GM13976 (cell line): ENCODE results near the gene ADGRG6.

Experiments used
- DNase-seq: peaks from one replicate; pipeline ENCODE4 v3.0.0; 2012; ENCODE audit warnings: low spot score
- CTCF ChIP-seq: IDR thresholded peaks from 2 replicates; pipeline ENCODE4 v1.5.1; 2012; ENCODE audit warnings: borderline replicate concordance, mild to moderate bottlenecking; ENCODE audit not compliant: insufficient read depth; ENCODE audit errors: extremely low read depth, missing control alignments, control extremely low read depth
- in situ Hi-C: fragments of 300-500 bp; cut with MboI; formaldehyde crosslinking; loops from one replicate; pipeline ENCODE4 v1.12.0; 2022; ENCODE audit warnings: low sequenced_read_pairs, mixed read lengths, inconsistent platforms; ENCODE audit not compliant: unreplicated experiment

The ADGRG6 gene

GRCh38 chr6:142331075-142331551 is 29.3 kb downstream of the ADGRG6 start:
- TF ChIP-seq CTCF = no peak
- in situ Hi-C loops = no loop called here
- no peak for DNase-seq

- in situ Hi-C loops = no loop called here
- no peak for TF ChIP-seq CTCF
- no peak for DNase-seq
Observed at GRCh38 chr6:142331601-142332000, 29.8 kb downstream of the ADGRG6 start.

- no peak for DNase-seq
- in situ Hi-C loops = no loop called here
- no peak for TF ChIP-seq CTCF
Observed at GRCh38 chr6:142332393-142333098, 30.7 kb downstream of the ADGRG6 start.

GRCh38 chr6:142333431-142333830 is 31.6 kb downstream of the ADGRG6 start:
- DNase-seq = no peak
- TF ChIP-seq CTCF = no peak
- in situ Hi-C loops = no loop called here

GRCh38 chr6:142334294-142334693 is 32.5 kb downstream of the ADGRG6 start:
- TF ChIP-seq CTCF = no peak

GRCh38 chr6:142335415-142335814 is 33.6 kb downstream of the ADGRG6 start:
- no peak for TF ChIP-seq CTCF
- in situ Hi-C loops = no loop called here
- no peak for DNase-seq

More at GRCh38 chr6:142334294-142334693, 32.5 kb downstream of the ADGRG6 start:
- DNase-seq = no peak
- in situ Hi-C loops = no loop called here
